IPS-11a (cell line): ENCODE results near the gene BTBD9.

Experiments used
- H3K4me3 ChIP-seq: one replicate; pipeline ENCODE4 v1.5.1; 2013; ENCODE audit warnings: low read depth, low read length, control low read depth

The BTBD9 gene

GRCh38 chr6:38512211-38512610 is 127.5 kb downstream of the BTBD9 start:
- no peak overlapping the region for H3K4me3 ChIP-seq

GRCh38 chr6:38510205-38510604 is 129.5 kb downstream of the BTBD9 start:
- H3K4me3 ChIP-seq: no peak overlapping the region

GRCh38 chr6:38509713-38510112 is 130.0 kb downstream of the BTBD9 start:
- H3K4me3 ChIP-seq: no peak overlapping the region

GRCh38 chr6:38508894-38509293 is 130.8 kb downstream of the BTBD9 start:
- no peak overlapping the region for H3K4me3 ChIP-seq

- no peak overlapping the region for H3K4me3 ChIP-seq
Measured at GRCh38 chr6:38508286-38508685, 131.4 kb downstream of the BTBD9 start.

- H3K4me3 ChIP-seq: no peak overlapping the region
Measured at GRCh38 chr6:38507173-38507572, 132.6 kb downstream of the BTBD9 start.

- H3K4me3 ChIP-seq: no peak overlapping the region
Measured at GRCh38 chr6:38505826-38506225, 133.9 kb downstream of the BTBD9 start.

GRCh38 chr6:38504996-38505395 is 134.7 kb downstream of the BTBD9 start:
- H3K4me3 ChIP-seq: no peak overlapping the region

- H3K4me3 ChIP-seq: no peak overlapping the region
Measured at GRCh38 chr6:38503960-38504682, 135.6 kb downstream of the BTBD9 start.

- H3K4me3 ChIP-seq: no peak overlapping the region
Measured at GRCh38 chr6:38503032-38503773, 136.5 kb downstream of the BTBD9 start.

GRCh38 chr6:38502423-38502822 is 137.3 kb downstream of the BTBD9 start:
- H3K4me3 ChIP-seq: no peak overlapping the region

- H3K4me3 ChIP-seq: no peak overlapping the region
Measured at GRCh38 chr6:38501931-38502330, 137.8 kb downstream of the BTBD9 start.

GRCh38 chr6:38499529-38500096 is 140.1 kb downstream of the BTBD9 start:
- no peak overlapping the region for H3K4me3 ChIP-seq

GRCh38 chr6:38498805-38499445 is 140.8 kb downstream of the BTBD9 start:
- H3K4me3 ChIP-seq: no peak overlapping the region

GRCh38 chr6:38498085-38498484 is 141.6 kb downstream of the BTBD9 start:
- H3K4me3 ChIP-seq: no peak overlapping the region

- H3K4me3 ChIP-seq: no peak overlapping the region
Measured at GRCh38 chr6:38497546-38497945, 142.2 kb downstream of the BTBD9 start.

- H3K4me3 ChIP-seq: no peak overlapping the region
Measured at GRCh38 chr6:38495922-38496635, 143.7 kb downstream of the BTBD9 start.

GRCh38 chr6:38495518-38495917 is 144.2 kb downstream of the BTBD9 start:
- H3K4me3 ChIP-seq: no peak overlapping the region

GRCh38 chr6:38493931-38494547 is 145.7 kb downstream of the BTBD9 start:
- H3K4me3 ChIP-seq: no peak overlapping the region

- H3K4me3 ChIP-seq: no peak overlapping the region
Measured at GRCh38 chr6:38492031-38492430, 147.7 kb downstream of the BTBD9 start.

GRCh38 chr6:38489951-38490350 is 149.8 kb downstream of the BTBD9 start:
- H3K4me3 ChIP-seq: no peak overlapping the region
